Measurements from ENCODE around the gene CCDC71L. TPM values are rescaled to one million over a fixed set of nuclear protein-coding genes. Genes with fewer than 3 reads are reported as not detected.
A peak's percentile ranks its signal among the peaks of the same experiment; 100 is the strongest.

CCDC71L gene
- total and polyA plus RNA-seq, 4 donors, result 8.5 to 47.6 (median 23.4) TPM

DNA sequence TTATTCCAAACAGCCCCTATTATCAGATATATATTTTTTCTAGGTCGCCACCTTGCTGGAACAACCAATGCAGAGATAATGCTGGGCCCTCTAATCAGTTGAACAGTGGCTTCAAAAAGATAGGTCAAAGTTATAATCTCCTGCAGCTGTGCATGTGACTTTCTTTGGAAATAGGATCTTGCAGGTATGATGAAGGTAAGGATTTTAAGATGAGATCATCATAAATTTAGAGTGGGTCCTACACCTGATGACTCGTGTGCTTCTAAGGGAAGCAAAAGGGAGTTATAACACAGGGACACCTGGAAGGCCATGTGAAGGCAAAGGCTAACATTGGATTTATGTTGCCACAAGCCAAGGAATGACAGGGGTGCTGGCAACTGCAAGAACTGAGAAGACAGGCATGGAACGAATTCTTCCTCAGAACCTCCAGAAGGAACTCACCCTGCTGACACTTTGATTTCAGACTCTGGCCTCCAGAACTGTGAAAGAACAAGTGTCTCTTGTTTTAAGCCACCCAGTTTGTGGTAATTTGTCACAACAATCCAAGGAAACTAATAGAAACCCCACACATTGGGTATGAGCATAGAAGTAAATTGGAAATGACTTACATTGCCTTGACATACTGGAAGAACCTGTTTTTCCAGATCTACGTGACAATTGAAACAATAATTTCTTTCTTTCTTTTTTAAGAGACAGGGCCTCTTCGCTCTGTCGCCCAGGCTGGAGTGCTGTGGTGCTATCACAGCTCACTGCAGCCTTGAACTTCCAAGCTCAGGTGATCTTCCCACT is 34.4 kb downstream of the CCDC71L start:
- ATAC-seq (ENCODE audit: insufficient read depth, low FRiP score), result no peak
- Histone ChIP-seq H3K27ac (ENCODE audit: low read depth in 1 of 2, low read length in 1 of 2) (no peak overlapping the region), H3K4me3 (no peak overlapping the region), H3K9me3 (ENCODE audit: control insufficient read depth in 4 of 4, insufficient read depth in 3 of 4, low read length in 3 of 4) (peaks cover 0 to 5% (median 2%) of the 10 kb centered on the region in 4 donors), H3K9ac (ENCODE audit: insufficient read depth in 1 of 2, low read length in 2 of 2) (no peak overlapping the region), H3K4me1 (ENCODE audit: control insufficient read depth in 5 of 5, insufficient read depth in 5 of 5, low read length in 5 of 5) (peaks cover 0 to 6% (median 0%) of the 10 kb centered on the region in 5 donors), H3K27me3 (ENCODE audit: control insufficient read depth in 3 of 3, insufficient read depth in 3 of 3, low read length in 2 of 3) (peaks cover 0 to 3% (median 0%) of the 10 kb centered on the region in 3 donors), H3K36me3 (ENCODE audit: control insufficient read depth in 4 of 4, insufficient read depth in 4 of 4, low read length in 4 of 4) (no peaks in the 10 kb centered on the region)
- DNase-seq, result peak in 2 of 3 donors; percentile 13 to 25
- WGBS, 2 donors, result 82 to 85% methylated on average over 6 of the region's 6 CpGs
- TF ChIP-seq, protein P1, sequence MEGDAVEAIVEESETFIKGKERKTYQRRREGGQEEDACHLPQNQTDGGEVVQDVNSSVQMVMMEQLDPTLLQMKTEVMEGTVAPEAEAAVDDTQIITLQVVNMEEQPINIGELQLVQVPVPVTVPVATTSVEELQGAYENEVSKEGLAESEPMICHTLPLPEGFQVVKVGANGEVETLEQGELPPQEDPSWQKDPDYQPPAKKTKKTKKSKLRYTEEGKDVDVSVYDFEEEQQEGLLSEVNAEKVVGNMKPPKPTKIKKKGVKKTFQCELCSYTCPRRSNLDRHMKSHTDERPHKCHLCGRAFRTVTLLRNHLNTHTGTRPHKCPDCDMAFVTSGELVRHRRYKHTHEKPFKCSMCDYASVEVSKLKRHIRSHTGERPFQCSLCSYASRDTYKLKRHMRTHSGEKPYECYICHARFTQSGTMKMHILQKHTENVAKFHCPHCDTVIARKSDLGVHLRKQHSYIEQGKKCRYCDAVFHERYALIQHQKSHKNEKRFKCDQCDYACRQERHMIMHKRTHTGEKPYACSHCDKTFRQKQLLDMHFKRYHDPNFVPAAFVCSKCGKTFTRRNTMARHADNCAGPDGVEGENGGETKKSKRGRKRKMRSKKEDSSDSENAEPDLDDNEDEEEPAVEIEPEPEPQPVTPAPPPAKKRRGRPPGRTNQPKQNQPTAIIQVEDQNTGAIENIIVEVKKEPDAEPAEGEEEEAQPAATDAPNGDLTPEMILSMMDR (IDR thresholded peaks at IDR 0.05; ENCODE audit: control extremely low read depth, extremely low read depth), result no peak

DNA sequence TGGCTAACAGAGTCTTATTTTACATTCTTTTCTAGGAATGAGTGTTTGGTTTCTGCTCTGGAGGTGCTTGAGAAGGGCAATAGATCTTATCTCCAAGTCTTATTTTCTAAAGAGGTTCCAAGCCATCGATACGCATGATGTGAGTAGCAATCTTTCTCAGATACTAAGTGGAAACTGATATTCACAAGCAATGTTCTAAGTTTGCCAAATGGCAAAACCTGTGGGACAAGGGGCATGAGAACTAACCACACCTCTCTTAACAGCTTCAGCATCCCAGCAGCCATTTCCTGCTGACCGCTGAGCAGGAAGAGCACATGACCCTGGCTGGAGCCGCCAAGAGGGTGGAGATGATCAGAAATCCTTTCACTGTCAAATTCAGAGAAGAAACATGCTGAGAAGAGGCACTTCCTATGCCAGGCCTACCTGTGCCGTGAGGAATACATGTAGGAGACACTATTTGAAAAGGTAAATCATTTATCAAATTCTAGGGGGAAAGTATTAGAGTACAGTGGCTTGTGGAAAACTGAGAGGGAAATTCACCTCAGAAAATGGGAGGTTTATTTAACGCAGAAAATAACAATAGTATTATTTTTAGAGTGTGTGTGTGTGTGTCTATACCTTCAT is 35.2 kb downstream of the CCDC71L start:
- ATAC-seq (ENCODE audit: insufficient read depth, low FRiP score), result peak; percentile 27
- H3K4me3 ChIP-seq, result no peak overlapping the region
- peaks cover 0 to 6% (median 0%) of the 10 kb centered on the region in 5 donors for H3K4me1 ChIP-seq (ENCODE audit: control insufficient read depth in 5 of 5, insufficient read depth in 5 of 5, low read length in 5 of 5)
- H3K27me3 ChIP-seq (ENCODE audit: control insufficient read depth in 3 of 3, insufficient read depth in 3 of 3, low read length in 2 of 3), result peaks cover 0 to 3% (median 0%) of the 10 kb centered on the region in 3 donors
- no peak overlapping the region for H3K27ac ChIP-seq (ENCODE audit: low read depth in 1 of 2, low read length in 1 of 2)
- H3K36me3 ChIP-seq (ENCODE audit: control insufficient read depth in 4 of 4, insufficient read depth in 4 of 4, low read length in 4 of 4), result no peaks in the 10 kb centered on the region
- TF ChIP-seq, protein P1 (IDR thresholded peaks at IDR 0.05; ENCODE audit: control extremely low read depth, extremely low read depth), result no peak
- H3K9ac ChIP-seq (ENCODE audit: insufficient read depth in 1 of 2, low read length in 2 of 2), result no peak overlapping the region
- DNase-seq, result no peak
- H3K9me3 ChIP-seq (ENCODE audit: control insufficient read depth in 4 of 4, insufficient read depth in 3 of 4, low read length in 3 of 4), result peaks cover 0 to 5% (median 2%) of the 10 kb centered on the region in 4 donors
- WGBS, 2 donors, result 57 to 59% methylated on average over 6 of the region's 6 CpGs

DNA sequence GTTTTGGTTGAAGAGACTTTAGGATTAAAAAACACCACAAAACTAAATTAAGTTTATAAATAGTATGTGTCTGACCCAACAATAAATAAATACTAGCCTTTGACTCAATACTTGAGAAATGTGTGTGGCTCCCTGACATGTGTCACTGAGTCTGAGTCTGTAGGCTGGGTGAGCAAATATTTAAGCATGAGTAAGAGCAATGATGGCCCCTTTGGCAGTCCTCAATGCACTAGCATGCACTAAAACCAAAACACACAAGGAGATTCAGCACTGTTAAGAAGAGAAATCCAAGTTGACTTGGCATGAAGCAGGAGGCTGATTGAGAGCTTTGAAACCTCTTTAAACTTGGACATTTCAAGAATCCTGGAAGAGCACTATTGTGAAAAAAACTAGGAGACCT is 37.1 kb downstream of the CCDC71L start:
- ATAC-seq (ENCODE audit: insufficient read depth, low FRiP score), result peak; percentile 74
- DNase-seq, result no peak
- TF ChIP-seq, protein P1 (IDR thresholded peaks at IDR 0.05; ENCODE audit: control extremely low read depth, extremely low read depth), result no peak

More for the DNA sequence above, 37.1 kb downstream of the CCDC71L start:
- no peaks in the 10 kb centered on the region for H3K36me3 ChIP-seq (ENCODE audit: control insufficient read depth in 4 of 4, insufficient read depth in 4 of 4, low read length in 4 of 4)
- H3K27me3 ChIP-seq (ENCODE audit: control insufficient read depth in 3 of 3, insufficient read depth in 3 of 3, low read length in 2 of 3), result no peaks in the 10 kb centered on the region
- no peak overlapping the region for H3K9ac ChIP-seq (ENCODE audit: insufficient read depth in 1 of 2, low read length in 2 of 2)
- peaks cover 0 to 6% (median 0%) of the 10 kb centered on the region in 5 donors for H3K4me1 ChIP-seq (ENCODE audit: control insufficient read depth in 5 of 5, insufficient read depth in 5 of 5, low read length in 5 of 5)
- peaks cover 0 to 5% (median 2%) of the 10 kb centered on the region in 4 donors for H3K9me3 ChIP-seq (ENCODE audit: control insufficient read depth in 4 of 4, insufficient read depth in 3 of 4, low read length in 3 of 4)
- no peak overlapping the region for H3K27ac ChIP-seq (ENCODE audit: low read depth in 1 of 2, low read length in 1 of 2)
- no peak overlapping the region for H3K4me3 ChIP-seq
